GM19328 (cell line): ENCODE results near the gene MBD4.
"Not testable (repeated sequence)": the region's sequence is repeated elsewhere in the genome, so short reads cannot be mapped to it uniquely, and the experiment has no call there.

Experiments
- ATAC-seq: cut with Tn5 transposase; IDR thresholded peaks from one replicate; pipeline ENCODE4 v1.9.1; 2021; ENCODE audit warnings: mild to moderate bottlenecking, moderate library complexity; ENCODE audit not compliant: unreplicated experiment

The MBD4 gene

GRCh38 chr3:129412542-129413198 lies 27.1 kb downstream of the MBD4 start:
- ATAC-seq, result no peak

GRCh38 chr3:129410971-129411370 lies 28.8 kb downstream of the MBD4 start:
- ATAC-seq, result no peak

GRCh38 chr3:129409541-129409940 lies 30.2 kb downstream of the MBD4 start:
- ATAC-seq, result no peak

GRCh38 chr3:129404610-129405009 lies 35.1 kb downstream of the MBD4 start:
- ATAC-seq, result no peak

DNA sequence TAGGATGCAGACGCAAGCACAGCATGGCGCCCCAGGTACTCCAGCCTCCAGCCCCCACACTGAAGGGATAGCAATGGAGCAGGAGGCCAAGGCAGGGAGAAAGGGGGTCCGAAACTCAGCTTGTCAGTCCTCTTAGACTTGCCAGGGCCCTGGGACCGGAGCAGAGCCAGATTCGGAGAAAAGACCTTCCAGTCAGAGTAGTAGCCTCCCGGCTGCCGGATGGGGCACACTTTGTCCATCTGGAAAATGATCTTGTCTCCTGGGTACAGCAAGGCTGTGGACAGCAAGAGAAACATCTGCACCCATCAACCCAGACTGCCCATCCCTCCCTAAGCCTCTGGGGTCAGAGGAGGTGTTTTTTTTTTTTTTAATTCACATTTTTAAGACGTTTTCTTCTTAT lies 35.6 kb downstream of the MBD4 start:
- no peak for ATAC-seq

- no peak for ATAC-seq
Measured at GRCh38 chr3:129403450-129403849, 36.3 kb downstream of the MBD4 start.

DNA sequence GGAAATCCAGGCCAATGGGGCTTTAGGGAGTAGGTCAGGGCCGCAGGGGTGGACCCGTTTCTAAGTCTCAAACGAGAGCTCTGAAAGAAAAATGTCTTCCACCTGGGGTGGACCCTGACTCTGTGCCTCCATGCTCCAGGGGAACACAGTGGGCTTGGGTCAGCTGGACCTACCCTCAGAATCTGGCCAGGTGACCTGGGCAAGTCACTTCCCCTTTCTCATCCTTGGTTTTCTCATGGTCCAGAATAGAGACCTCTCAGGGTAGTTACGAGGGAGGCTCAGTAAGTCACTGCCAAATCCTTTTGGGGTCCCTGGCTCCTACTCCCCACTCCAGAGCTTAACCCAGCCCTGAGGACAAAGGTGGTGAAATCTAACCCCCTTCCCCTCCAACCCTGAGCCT lies 37.1 kb downstream of the MBD4 start:
- no peak for ATAC-seq

- ATAC-seq, result no peak
Measured at GRCh38 chr3:129402210-129402609, 37.5 kb downstream of the MBD4 start.

DNA sequence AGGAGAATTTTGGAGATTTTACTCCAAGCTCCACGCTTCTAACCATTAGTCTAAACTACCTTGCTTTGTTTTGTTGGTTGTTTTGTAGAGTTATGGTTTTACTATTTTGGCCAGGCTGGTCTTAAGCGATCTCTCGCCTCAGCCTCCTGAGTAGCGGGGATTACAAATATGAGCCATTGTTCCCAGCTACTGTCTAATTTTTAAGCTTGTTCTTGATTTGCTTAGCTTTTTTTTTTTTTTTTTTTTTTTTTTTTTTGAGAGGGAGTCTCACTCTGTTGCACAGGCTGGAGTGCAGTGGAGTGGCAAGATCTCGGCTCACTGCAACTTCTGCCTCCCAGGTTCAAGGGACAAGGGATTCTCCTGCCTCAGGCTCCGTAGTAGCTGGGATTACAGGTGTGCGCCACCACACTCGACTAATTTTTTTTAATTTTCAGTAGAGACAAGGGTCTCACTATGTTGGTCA lies 39.8 kb downstream of the MBD4 start:
- peak; percentile 6 for ATAC-seq

- peak; percentile 76 for ATAC-seq
Measured at GRCh38 chr3:129399145-129399894, 40.4 kb downstream of the MBD4 start.

DNA sequence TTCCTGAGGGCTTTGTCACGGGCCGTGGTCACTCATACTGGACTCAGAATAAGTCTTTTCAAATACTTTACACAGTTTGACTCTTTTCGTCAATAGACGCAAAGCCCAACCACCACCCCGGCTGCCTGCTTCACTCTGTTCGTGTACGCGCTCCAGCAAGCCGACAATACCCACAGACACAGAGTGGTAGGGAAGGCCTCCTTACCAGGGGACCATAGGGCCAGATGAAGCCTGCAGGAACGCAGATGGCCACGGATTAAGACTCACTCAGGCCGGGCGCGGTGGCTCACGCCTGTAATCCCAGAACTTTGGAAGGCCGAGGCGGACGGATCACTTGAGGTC lies 41.0 kb downstream of the MBD4 start:
- ATAC-seq, result no peak

DNA sequence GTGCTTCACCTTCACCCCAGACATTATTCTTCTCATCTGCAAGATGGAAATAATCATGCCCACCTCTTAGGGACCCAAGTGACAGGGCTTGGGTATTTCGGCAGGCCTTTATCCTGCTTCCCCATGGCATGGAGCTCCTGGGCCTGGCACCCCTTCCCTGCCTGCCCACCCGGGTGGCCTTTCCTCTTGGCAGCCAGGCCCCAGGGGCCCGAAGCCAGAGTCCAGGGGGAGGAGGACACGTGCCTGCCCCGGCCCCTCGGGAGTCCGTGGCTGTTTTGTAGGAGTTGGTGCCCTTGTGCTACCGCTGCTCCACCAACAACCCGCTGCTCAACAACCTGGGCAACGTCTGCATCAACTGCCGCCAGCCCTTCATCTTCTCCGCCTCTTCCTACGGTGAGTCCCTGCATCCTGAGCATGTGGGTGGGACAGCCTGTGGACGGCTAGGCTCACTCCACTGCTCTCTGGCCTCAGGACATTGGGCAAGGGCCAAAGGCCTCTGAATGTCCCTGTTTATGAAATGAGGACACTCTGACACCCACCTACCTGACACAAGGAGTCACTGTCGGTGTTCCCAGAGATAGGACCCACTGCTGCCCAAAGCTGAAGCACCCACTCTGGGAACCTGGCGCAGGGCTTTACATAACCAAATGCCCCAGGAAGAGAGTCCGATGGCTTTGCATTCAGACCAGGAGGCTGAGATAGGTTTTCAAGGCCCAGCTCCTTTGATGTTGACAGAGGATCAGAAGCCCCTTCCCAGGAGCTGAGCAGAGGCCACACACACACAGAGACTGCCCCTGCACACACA lies 45.8 kb downstream of the MBD4 start:
- not testable (repeated sequence) for ATAC-seq

- no peak for ATAC-seq
Measured at GRCh38 chr3:129393271-129393670, 46.5 kb downstream of the MBD4 start.

DNA sequence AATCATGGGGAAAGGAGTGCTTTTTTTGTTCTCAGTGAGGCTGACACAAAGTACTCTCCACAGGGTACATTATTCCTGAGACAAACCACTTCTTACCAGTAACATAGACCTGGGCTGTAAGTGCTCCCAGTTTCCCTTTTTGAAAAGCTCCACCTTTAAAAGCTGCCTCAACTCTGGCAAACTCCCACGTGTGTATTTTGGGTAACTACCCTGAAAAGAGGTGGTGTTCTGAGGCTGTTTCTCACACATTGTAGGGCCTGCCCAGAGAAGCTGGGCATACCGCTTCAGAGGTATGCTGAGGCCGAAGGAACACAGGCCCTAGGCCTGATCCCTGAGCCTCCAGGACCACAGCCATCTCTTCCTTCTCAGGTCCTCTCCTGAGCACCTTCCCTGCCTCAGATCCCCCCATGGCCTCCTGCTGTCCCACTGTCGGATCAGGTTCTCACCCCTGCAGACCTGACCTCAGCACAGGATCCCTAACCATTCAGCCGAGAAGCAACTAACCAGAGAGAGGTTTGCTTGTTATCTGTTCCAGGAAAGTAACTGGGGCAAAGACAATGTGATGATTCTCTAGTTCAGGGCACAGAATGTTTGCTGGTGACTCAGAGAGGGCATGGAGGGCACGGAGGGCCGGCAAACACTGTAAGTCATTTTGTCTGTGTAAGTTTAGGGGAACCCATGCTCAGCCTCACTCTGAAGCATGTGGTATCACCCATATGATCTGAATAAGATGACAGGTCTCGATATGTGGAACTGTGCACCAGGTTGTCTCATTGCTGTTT lies 47.5 kb downstream of the MBD4 start:
- not testable (repeated sequence) for ATAC-seq

GRCh38 chr3:129391583-129391982 lies 48.2 kb downstream of the MBD4 start:
- ATAC-seq, result not testable (repeated sequence)

DNA sequence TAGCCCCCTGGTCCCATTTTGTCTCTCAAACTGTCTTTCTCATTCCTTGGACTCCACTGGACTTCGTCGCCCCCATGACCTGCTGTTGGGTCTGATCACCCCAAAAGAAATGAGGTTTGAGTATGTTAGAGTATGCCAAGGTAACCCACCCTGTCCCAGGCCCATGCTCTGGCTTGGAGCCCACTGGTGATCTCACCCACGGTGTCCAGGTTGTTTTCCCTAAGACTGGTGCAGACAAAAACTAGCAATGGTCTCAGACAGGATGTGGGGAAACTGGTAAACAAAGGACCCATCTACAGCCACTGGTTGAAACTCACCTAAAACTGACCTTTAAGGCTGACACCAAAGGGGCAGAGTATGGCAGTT lies 50.2 kb downstream of the MBD4 start:
- ATAC-seq, result no peak

DNA sequence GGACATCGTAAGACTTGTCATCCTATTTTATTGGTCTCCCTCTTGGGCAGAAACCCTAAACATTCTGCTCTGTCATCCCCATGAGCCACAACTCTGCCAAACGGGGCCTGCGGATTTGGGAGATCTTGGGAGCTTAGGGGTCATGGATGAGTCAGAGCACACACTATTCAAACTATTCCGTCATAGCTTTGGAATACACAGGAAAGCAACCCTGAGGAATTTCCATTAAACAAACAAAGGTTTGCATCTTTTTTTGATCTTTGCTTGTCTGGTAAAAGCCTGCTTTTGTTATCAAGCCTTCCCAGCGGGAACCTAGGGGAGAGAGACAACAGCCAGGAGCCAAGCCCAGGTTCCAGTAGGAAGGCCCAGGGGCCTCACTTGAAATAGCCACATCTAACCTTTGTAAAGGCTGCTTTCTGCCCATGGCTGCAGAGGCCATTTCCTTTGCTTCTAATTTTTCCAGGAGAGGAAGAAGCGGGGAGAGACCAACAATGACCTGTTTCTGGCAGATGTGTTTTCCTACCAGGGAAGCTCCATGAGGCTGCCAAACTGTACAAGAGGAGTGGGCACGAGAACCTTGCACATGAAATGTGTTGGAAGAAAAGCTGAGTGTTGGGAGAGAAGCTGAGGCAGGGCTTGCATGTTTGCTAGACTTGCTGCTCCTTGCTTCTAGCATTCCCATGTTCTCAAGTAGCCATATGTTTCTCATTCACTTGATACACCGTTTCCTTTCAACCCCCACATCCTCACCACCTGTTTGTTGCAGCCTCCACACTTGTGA lies 50.8 kb downstream of the MBD4 start:
- ATAC-seq, result not testable (repeated sequence)

- ATAC-seq, result no peak
Measured at GRCh38 chr3:129387487-129387886, 52.3 kb downstream of the MBD4 start.

DNA sequence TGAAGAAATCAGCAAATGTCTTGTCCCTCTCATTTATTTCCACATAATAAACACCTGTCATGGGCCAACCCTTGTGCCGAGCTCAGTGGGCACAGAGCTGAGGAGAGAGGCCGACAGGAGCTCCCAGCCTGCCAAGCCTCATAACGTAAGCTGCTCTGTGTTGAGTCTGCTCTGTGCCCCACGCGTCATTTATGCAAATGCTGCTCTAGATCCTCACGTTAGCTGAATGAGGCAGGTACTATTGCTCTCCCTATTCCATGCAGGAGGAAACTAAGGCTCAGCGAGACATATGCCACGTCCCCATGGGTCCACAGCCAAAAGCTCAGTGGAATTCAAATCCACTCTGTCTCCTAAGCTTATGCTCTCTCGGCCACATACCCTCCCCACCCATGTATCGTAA lies 52.8 kb downstream of the MBD4 start:
- no peak for ATAC-seq

DNA sequence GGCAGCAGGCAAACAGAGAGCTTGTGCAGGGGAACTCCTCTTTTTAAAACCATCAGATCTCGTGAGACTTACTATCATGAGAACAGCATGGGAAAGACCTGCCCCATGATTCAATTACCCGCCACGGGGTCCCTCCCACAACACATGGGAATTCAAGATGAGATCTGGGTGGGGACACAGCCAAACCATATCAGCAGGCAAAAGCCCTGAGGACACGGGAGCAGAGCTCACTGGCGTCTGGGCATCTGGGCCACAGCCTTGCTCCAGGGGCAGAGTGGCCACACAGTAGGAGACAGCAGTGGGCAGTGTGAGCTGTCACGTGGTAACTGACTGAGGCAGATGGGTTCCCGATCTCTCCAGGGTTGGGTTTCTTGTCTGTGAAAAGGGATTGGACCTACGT lies 54.2 kb downstream of the MBD4 start:
- ATAC-seq, result not testable (repeated sequence)
